T-helper 2 cell treated with Interferon-gamma antibody and Interleukin-4, amounts not matched to agents 5 μg/mL and 100 μg/mL, for 36 hours (primary cell): ENCODE results near the gene HPF1.

Experiments used
- DNase-seq: peaks from one replicate; pipeline ENCODE4 v3.0.0; 2021; ENCODE audit warnings: low spot score
- H3K27ac Mint-ChIP-seq: one replicate; pipeline ENCODE4 v1.8.0; 2021; ENCODE audit warnings: mild to moderate bottlenecking, mixed read lengths
- H3K27me3 Mint-ChIP-seq: one replicate; pipeline ENCODE4 v1.8.0; 2021; ENCODE audit warnings: low read depth, mixed read lengths
- H3K36me3 Mint-ChIP-seq: one replicate; pipeline ENCODE4 v1.8.0; 2021; ENCODE audit warnings: low read depth, mixed read lengths
- H3K4me1 Mint-ChIP-seq: one replicate; pipeline ENCODE4 v1.8.0; 2021; ENCODE audit warnings: low read depth, mixed read lengths
- H3K4me3 Mint-ChIP-seq: one replicate; pipeline ENCODE4 v1.8.0; 2022; ENCODE audit warnings: mild to moderate bottlenecking, moderate library complexity, mixed read lengths
- H3K9me3 Mint-ChIP-seq: one replicate; pipeline ENCODE4 v1.8.0; 2021; ENCODE audit warnings: mixed read lengths

HPF1 gene

DNA sequence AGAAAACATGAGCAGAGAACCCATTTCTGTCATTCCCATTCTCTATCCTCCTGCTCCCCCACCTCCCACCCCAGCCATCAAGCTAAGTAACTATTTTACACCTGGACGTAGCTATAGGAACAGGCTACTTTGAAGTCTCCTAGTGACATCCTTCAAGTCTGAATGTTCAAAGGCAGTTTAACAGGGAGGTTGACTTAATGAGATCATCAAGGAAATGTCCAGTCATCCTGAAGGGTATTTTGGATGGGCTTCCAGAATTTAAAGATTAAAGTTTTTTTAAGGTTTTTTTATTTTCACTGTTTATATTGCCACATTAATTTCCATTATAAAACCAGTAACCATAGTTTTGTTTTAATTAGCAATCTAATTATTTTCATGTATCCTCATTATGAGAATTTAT, 41.1 kb downstream of the HPF1 start:
- Mint-ChIP-seq H3K4me1 (peaks cover 8% of the 10 kb centered on the region), H3K27me3 (no peaks in the 10 kb centered on the region), H3K9me3 (no peaks in the 10 kb centered on the region), H3K27ac (no peak overlapping the region), H3K4me3 (no peak overlapping the region), H3K36me3 (peaks cover 18% of the 10 kb centered on the region)
- DNase-seq, result no peak

DNA sequence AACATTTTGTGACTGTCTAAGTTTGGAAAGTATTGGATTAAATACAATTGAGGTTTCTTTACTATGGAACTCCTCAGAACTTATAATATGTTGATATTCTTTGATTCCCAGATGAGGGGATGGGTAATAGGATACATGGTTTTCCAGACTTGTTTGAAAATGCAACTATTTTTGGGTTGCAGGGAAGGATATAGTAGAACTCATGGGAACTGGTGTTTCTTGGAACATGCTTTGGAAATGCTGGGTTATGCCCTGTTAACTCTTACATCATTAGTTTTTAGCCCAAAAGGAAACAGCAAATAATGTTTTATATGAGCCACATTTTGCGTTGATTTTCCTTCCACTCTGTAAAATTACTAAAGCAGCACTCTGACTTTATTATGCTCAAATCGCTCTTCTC, 41.9 kb downstream of the HPF1 start:
- no peak for DNase-seq
- Mint-ChIP-seq H3K4me1 (peaks cover 8% of the 10 kb centered on the region), H3K27me3 (no peaks in the 10 kb centered on the region), H3K9me3 (no peaks in the 10 kb centered on the region), H3K4me3 (no peak overlapping the region), H3K27ac (no peak overlapping the region), H3K36me3 (peaks cover 15% of the 10 kb centered on the region)

DNA sequence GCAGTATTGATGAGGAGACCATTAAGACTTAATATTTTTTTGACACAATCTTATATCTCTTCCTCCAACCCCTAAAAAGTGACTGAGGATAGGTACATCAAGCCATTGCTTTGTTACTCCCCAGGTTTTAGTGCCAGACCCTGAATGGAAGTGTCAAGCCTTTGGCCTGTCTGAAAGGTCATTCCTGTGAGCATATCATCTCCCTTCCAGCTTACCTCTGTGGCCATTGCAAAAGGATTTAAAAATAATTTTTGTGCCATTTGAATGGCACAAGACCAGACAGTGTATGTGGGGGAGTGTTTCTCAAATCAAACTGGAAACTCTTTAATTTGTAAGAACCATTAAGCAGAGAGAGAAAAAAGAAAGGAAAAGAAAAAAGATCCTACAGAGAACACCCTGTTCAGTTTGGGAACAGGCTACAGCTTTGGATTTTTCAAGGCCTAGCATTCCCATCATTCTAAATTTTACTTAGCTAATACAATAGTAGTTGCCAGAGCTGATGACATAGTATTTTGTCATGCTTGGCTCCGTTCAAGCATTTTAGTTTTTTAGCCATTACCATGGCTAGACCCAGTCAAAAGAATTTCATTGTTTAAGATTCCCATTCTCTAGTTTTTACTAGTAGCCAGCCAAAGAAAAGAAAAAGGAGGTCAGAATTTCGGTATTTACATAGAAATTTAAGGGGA, 49.6 kb downstream of the HPF1 start:
- Mint-ChIP-seq H3K27me3 (no peaks in the 10 kb centered on the region), H3K27ac (no peak overlapping the region), H3K36me3 (peaks cover 12% of the 10 kb centered on the region), H3K9me3 (no peaks in the 10 kb centered on the region), H3K4me3 (no peak overlapping the region), H3K4me1 (peaks cover 1% of the 10 kb centered on the region)
- no peak for DNase-seq

DNA sequence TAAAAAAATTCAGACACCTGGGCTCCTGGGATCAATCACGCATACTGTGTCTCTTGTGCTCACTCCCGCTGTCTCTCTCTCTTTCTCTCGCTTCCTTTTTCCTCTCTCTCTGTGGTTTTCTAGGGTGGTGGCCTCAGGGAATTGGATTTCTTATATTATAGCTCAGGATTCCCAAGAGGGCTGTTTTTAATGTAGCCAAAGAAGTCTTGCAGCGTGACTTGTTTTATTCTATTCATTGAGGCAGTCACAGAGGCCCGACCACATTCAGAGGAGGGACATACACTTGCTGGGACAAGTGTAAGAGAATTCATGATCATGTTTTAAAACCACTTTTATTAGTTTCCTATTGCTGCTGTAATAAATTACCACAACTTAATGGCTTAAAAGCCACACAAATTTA, 59.4 kb downstream of the HPF1 start:
- Mint-ChIP-seq H3K36me3 (peaks cover 15% of the 10 kb centered on the region), H3K27me3 (no peaks in the 10 kb centered on the region), H3K27ac (no peak overlapping the region)

DNA sequence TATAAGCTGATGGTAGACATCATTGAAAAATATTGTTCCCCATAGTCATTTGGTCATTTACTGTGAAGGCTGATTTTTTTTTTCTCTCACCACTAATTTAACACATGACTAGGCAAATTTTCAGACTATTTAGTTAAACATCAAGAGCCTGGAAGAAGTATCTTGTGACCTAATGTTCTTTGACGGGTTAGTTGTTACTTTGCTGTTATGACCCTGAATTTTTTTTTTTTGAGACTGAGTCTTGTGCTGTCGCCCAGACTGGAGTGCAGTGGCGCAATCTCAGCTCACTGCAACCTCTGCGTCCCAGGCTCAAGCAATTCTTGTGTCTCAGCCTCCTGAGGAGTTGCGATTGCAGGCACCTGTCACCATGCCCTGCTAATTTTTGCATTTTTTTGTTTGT, 67.0 kb downstream of the HPF1 start:
- Mint-ChIP-seq H3K9me3 (no peaks in the 10 kb centered on the region), H3K4me1 (no peaks in the 10 kb centered on the region), H3K36me3 (peaks cover 22% of the 10 kb centered on the region), H3K27me3 (no peaks in the 10 kb centered on the region), H3K4me3 (no peak overlapping the region), H3K27ac (no peak overlapping the region)
- DNase-seq, result no peak

More for the DNA sequence above, 59.4 kb downstream of the HPF1 start:
- H3K4me1 Mint-ChIP-seq, result no peaks in the 10 kb centered on the region
- H3K9me3 Mint-ChIP-seq, result no peaks in the 10 kb centered on the region
- no peak for DNase-seq
- no peak overlapping the region for H3K4me3 Mint-ChIP-seq

DNA sequence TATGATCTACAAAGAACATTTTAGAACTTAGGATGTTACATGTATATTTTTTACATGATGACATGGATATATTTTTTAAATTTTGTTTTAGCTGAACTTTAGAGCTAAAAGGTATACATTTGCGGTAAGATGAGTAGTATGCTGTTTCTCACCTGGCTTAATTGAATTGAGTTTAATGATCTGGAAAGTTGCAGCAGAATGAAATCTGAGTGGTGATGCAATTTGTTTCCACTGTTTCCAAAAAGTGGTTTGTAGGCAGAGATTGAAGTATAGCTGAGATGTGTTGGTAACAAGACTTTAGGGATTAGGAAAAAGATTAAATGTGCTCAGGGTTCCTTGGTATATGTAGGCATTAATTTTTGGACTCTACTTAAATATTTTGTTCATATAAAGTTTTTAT, 68.1 kb downstream of the HPF1 start:
- Mint-ChIP-seq H3K9me3 (no peaks in the 10 kb centered on the region), H3K36me3 (peaks cover 26% of the 10 kb centered on the region), H3K4me3 (no peak overlapping the region), H3K27ac (no peak overlapping the region), H3K4me1 (no peaks in the 10 kb centered on the region), H3K27me3 (no peaks in the 10 kb centered on the region)
- DNase-seq, result no peak

DNA sequence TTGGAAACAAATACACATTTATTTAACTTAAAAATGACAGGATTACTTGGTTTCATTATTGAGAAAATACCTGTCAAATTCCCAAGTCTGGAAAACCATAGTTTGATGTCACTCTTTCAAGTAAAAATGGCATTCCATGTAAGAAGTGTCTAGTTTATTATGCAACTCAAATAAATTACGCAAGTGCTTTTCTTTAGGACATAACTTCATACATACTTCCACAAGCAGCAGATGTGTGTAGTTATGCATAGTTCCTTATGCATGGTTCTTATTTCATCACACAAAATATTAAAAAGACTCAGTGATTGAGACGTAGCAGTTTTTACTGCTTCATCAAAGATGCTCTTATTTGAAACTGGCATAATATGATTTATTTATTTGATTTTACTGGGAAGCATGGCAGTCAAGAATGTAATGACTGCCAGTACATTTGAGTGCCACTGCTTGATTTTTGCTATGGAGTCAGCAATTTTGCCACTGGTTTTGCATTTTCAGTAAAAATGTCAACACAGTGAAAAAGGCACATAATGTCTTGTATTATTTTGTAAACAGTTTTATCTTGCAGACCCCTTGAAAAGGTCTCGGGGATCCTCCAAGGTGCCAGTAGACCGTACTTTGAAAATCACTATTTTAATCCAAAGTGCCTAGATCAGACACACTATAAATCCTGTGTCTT, 75.2 kb downstream of the HPF1 start:
- no peaks in the 10 kb centered on the region for H3K27me3 Mint-ChIP-seq
- no peaks in the 10 kb centered on the region for H3K9me3 Mint-ChIP-seq
- H3K4me3 Mint-ChIP-seq, result no peak overlapping the region
- peaks cover 24% of the 10 kb centered on the region for H3K36me3 Mint-ChIP-seq
- no peak for DNase-seq
- peaks cover 3% of the 10 kb centered on the region for H3K4me1 Mint-ChIP-seq
- H3K27ac Mint-ChIP-seq, result no peak overlapping the region
